ENCODE measurements around the gene BRD7.

Gene BRD7

DNA sequence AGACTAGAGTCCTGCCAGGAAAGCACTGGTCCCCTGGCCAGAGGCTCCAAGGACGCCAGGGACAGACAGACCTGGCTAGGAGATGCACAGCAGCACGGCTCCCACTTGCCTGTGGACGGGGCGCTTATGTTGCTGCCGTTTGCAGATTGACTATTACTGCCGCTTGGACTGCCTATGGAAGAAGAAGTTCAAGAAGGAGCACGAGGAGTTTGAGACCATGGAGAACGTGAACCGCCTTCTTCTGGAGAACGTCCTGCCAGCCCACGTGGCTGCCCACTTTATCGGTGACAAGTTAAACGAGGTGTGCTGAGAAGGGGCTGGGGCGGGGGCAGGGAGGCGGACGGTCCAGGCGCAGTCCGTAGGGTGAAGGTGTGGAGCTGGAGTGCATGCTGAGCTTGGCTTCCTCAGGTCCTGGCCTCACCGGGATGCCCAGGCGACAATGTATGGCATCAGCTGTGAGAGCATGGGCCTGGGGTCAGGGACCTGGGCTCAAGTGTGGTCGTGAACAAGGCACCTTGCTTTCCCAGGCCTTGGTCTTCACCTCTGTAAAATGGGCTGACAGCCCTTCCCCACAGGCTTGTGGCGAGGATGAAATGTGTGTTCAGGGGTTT, 56.8 kb downstream of the BRD7 start:
- no peak for DNase-seq (ENCODE audit: extremely low read depth, low read depth)

GRCh38 chr16:50311134-50311528, 57.7 kb downstream of the BRD7 start:
- TF ChIP-seq, protein P1, sequence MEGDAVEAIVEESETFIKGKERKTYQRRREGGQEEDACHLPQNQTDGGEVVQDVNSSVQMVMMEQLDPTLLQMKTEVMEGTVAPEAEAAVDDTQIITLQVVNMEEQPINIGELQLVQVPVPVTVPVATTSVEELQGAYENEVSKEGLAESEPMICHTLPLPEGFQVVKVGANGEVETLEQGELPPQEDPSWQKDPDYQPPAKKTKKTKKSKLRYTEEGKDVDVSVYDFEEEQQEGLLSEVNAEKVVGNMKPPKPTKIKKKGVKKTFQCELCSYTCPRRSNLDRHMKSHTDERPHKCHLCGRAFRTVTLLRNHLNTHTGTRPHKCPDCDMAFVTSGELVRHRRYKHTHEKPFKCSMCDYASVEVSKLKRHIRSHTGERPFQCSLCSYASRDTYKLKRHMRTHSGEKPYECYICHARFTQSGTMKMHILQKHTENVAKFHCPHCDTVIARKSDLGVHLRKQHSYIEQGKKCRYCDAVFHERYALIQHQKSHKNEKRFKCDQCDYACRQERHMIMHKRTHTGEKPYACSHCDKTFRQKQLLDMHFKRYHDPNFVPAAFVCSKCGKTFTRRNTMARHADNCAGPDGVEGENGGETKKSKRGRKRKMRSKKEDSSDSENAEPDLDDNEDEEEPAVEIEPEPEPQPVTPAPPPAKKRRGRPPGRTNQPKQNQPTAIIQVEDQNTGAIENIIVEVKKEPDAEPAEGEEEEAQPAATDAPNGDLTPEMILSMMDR (IDR thresholded peaks at IDR 0.05; ENCODE audit: low read depth, low read length), result no peak
- no peak for DNase-seq (ENCODE audit: extremely low read depth, low read depth)

More for the DNA sequence above, 56.8 kb downstream of the BRD7 start:
- TF ChIP-seq, protein P1 (IDR thresholded peaks at IDR 0.05; ENCODE audit: low read depth, low read length), result no peak

DNA sequence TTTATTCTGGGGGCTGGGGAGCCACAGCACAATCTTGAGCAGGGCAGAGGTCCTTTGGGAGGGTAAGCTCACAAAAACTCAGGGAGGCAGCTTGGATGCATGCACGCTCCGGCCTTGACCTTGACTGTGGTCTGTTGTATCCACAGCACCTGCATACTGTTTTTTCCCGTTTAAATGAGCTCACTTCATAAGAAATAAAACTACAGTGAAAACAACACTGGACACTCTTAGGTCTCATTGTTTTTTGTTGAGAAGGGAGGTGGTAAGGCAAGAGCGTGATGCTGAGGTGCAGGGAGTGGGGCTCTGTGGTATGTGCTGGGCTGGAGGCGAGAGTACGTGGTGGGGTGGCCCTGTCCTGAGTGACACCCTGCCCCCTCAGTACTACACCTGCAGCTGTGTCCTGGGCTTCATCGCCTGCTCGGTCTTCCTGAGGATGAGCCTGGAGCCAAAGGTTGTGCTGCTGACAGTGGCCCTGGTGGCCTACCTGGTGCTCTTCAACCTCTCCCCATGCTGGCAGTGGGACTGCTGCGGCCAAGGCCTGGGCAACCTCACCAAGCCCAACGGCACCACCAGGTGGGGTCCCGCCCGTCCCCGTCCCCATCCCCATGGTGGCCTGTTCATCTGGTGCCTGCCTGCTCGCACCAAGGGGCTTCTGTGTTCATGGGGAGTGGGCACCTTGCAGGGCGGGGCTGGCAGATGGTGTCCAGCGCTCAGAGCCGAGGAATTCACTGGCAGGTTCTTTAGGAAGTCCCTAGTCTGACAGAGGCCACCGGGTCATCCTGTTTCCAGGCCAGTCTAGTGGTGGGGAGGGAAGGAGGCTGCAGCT, 58.3 kb downstream of the BRD7 start:
- TF ChIP-seq, protein P1 (IDR thresholded peaks at IDR 0.05; ENCODE audit: low read depth, low read length), result no peak
- no peak for DNase-seq (ENCODE audit: extremely low read depth, low read depth)

GRCh38 chr16:50309527-50310307, 59.1 kb downstream of the BRD7 start:
- TF ChIP-seq, protein P1 (IDR thresholded peaks at IDR 0.05; ENCODE audit: low read depth, low read length), result no peak
- no peak for DNase-seq (ENCODE audit: extremely low read depth, low read depth)

- TF ChIP-seq, protein P1 (IDR thresholded peaks at IDR 0.05; ENCODE audit: low read depth, low read length), result no peak
- no peak for DNase-seq (ENCODE audit: extremely low read depth, low read depth)
Observed at GRCh38 chr16:50309156-50309526, 59.6 kb downstream of the BRD7 start.

DNA sequence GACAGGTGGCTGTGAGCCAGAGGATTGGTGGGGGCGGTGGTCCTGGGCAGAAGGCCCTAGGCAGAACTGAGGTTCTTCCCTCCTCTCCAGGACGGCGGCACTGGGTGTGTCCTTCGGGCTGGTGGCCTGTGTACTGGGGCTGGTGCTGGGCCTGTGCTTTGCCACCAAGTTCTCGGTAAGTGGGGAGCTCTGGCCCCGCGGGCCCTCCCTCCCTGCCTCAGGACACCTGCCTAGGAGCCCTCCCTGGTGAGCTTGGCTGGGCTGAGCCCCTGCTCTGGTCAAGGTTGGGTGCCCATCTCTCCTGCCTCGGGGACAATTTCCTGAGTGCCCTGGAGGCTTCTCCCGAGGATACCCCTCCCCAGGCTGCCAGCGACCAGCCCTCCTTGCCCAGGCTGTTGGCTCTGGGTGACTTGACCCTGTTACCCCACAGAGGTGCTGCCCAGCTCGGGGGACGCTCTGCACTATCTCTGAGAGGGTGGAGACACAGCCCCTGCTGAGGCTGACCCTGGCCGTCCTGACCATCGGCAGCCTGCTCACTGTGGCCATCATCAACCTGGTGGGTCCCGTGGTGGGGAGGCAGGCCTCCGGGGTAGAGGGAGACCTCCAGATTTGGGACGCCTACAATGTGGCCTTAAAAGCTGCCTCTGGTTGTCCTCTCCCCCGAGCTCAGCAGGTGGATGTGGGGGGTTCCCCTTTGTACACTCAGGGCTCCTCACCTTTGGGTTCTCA, 60.4 kb downstream of the BRD7 start:
- no peak for DNase-seq (ENCODE audit: extremely low read depth, low read depth)
- TF ChIP-seq, protein P1 (IDR thresholded peaks at IDR 0.05; ENCODE audit: low read depth, low read length), result no peak
